RPMI7951 (cell line): Measurements from ENCODE around the gene GAPDHS. TPM values are rescaled to one million over a fixed set of nuclear protein-coding genes. Genes with fewer than 3 reads are reported as not detected.

Experiments
- total RNA-seq: library from RNA; depleted of rRNA; stranded (reverse); fragments of >200 nt; shearing (Covaris generic); gene quantifications from 2 replicates; pipeline ENCODE4 v1.2.3, GENCODE V29; 2014; rRNA removed

The GAPDHS gene
- total RNA-seq, 1 experiment from 2014 or later = not detected

Other genes starting within 250 kb of the GAPDHS start
- gene MAG, start 241.3 kb upstream of the GAPDHS start, total RNA-seq = not detected in 2 replicates
- 0.20 and 0.24 TPM in 2 replicates for gene CD22, start 204.3 kb upstream of the GAPDHS start, total RNA-seq
- not detected in 2 replicates for gene FFAR1, start 185.6 kb upstream of the GAPDHS start, total RNA-seq
- not detected in 2 replicates for gene FFAR3, start 175.0 kb upstream of the GAPDHS start, total RNA-seq
- gene GPR42, start 162.4 kb upstream of the GAPDHS start, total RNA-seq = not detected in 2 replicates
- not detected in 2 replicates for gene FFAR2, start 85.2 kb upstream of the GAPDHS start, total RNA-seq
- gene KRTDAP, start 43.0 kb upstream of the GAPDHS start, total RNA-seq = not detected in 2 replicates
- gene DMKN, start 19.8 kb upstream of the GAPDHS start, total RNA-seq = 2.9 TPM in 1 of 2 replicates, not detected in the other
- not detected in 2 replicates for gene SBSN, start 5.1 kb upstream of the GAPDHS start, total RNA-seq
- 133 and 153 TPM in 2 replicates for gene TMEM147, start 12.2 kb downstream of the GAPDHS start, total RNA-seq
- gene ATP4A, start 30.2 kb downstream of the GAPDHS start, total RNA-seq = 0.12 TPM in 1 of 2 replicates, not detected in the other
- not detected in 2 replicates for gene PMIS2, start 52.7 kb downstream of the GAPDHS start, total RNA-seq
- gene HAUS5, start 79.3 kb downstream of the GAPDHS start, total RNA-seq = 9.7 and 9.8 TPM in 2 replicates
- gene RBM42, start 95.6 kb downstream of the GAPDHS start, total RNA-seq = 90.8 and 103 TPM in 2 replicates
- 0.39 and 1.1 TPM in 2 replicates for gene ETV2, start 108.3 kb downstream of the GAPDHS start, total RNA-seq
- gene COX6B1, start 114.9 kb downstream of the GAPDHS start, total RNA-seq = 619 and 745 TPM in 2 replicates
- gene UPK1A, start 133.1 kb downstream of the GAPDHS start, total RNA-seq = 0.29 TPM in 1 of 2 replicates, not detected in the other
- gene ZBTB32, start 171.1 kb downstream of the GAPDHS start, total RNA-seq = not detected in 2 replicates
- 6.8 and 7.4 TPM in 2 replicates for gene KMT2B, start 184.5 kb downstream of the GAPDHS start, total RNA-seq
- gene IGFLR1, start 209.0 kb downstream of the GAPDHS start, total RNA-seq = 4.2 and 6.8 TPM in 2 replicates
- gene U2AF1L4, start 212.0 kb downstream of the GAPDHS start, total RNA-seq = 9.4 and 20.5 TPM in 2 replicates
- 130 and 159 TPM in 2 replicates for gene PSENEN, start 212.2 kb downstream of the GAPDHS start, total RNA-seq
- gene LIN37, start 215.1 kb downstream of the GAPDHS start, total RNA-seq = 22.0 and 22.3 TPM in 2 replicates
- 0.10 TPM in 1 of 2 replicates, not detected in the other for gene HSPB6, start 223.6 kb downstream of the GAPDHS start, total RNA-seq
- 8.4 and 10.7 TPM in 2 replicates for gene PROSER3, start 224.7 kb downstream of the GAPDHS start, total RNA-seq
- 2.3 and 5.0 TPM in 2 replicates for gene ARHGAP33, start 242.1 kb downstream of the GAPDHS start, total RNA-seq